Immature natural killer cell (primary cell): ENCODE measurements around the gene PLEKHD1. TPM values are rescaled to one million over a fixed set of nuclear protein-coding genes. Genes with fewer than 3 reads are reported as not detected.
"Not testable (repeated sequence)": the region's sequence is repeated elsewhere in the genome, so short reads cannot be mapped to it uniquely, and the experiment has no call there.

Source experiments
- DNase-seq, 3 donors: peaks; one replicate each; pipeline ENCODE4 v3.0.0; 2022; ENCODE audit warnings: mixed read lengths in 1 of 3
- H3K27ac Mint-ChIP-seq, 6 donors: one replicate each; pipeline ENCODE4 v1.8.0; 2020; ENCODE audit warnings: mixed read lengths in 6 of 6, mild to moderate bottlenecking in 5 of 6, inconsistent platforms in 4 of 6, moderate library complexity in 3 of 6
- H3K27me3 Mint-ChIP-seq, 3 donors: one replicate each; pipeline ENCODE4 v1.8.0; 2020 to 2021; ENCODE audit warnings: low read depth in 3 of 3, mild to moderate bottlenecking in 3 of 3, mixed read lengths in 3 of 3, moderate library complexity in 3 of 3, inconsistent platforms in 1 of 3
- H3K36me3 Mint-ChIP-seq, 3 donors: one replicate each; pipeline ENCODE4 v1.8.0; 2020; ENCODE audit warnings: mixed read lengths in 3 of 3, inconsistent platforms in 2 of 3, mild to moderate bottlenecking in 2 of 3
- H3K4me1 Mint-ChIP-seq, 2 donors: one replicate each; pipeline ENCODE4 v1.8.0; 2020; ENCODE audit warnings: inconsistent platforms in 2 of 2, mild to moderate bottlenecking in 2 of 2, mixed read lengths in 2 of 2, moderate library complexity in 1 of 2
- H3K4me3 Mint-ChIP-seq, 5 donors: one replicate each; pipeline ENCODE4 v1.8.0; 2020; ENCODE audit warnings: mild to moderate bottlenecking in 5 of 5, mixed read lengths in 5 of 5, inconsistent platforms in 3 of 5, moderate library complexity in 3 of 5
- H3K9me3 Mint-ChIP-seq, 6 donors: one replicate each; pipeline ENCODE4 v1.8.0; 2020; ENCODE audit warnings: mild to moderate bottlenecking in 6 of 6, mixed read lengths in 6 of 6, inconsistent platforms in 4 of 6, moderate library complexity in 3 of 6
- polyA plus RNA-seq, 3 donors: library from polyadenylated mRNA; unstranded; fragments of 300-500 nt; fragmentation: Illumina TruSeq; gene quantifications; one replicate each; pipeline ENCODE4 v1.2.3, GENCODE V29; 2021

PLEKHD1 gene
- polyA plus RNA-seq, 3 donors from 2014 or later = 0.08 to 0.09 TPM; not detected in 1

DNA sequence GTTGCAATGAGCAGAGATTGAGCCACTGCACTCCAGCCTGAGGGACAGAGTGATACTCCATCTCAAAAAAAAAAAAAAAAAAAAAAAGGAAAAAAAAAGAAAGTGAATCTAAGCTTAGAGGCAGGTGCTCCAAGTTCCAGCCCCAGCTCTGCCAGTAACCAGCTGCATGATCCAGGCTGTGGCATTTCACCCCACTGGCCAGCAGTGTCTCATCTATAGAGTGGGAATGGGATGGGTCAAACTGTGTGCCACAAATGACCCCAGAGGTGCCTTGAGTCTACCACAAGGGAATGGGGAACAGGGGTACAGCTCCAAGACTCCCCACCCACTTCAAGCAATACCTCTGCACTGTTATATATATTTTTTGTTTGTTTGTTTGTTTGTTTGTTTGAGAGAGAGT, 5.0 kb downstream of the PLEKHD1 start:
- Mint-ChIP-seq H3K36me3 (no peaks in the 10 kb centered on the region), H3K9me3 (no peaks in the 10 kb centered on the region), H3K27ac (no peak overlapping the region), H3K4me3 (no peak overlapping the region), H3K27me3 (peaks cover 6 to 7% (median 6%) of the 10 kb centered on the region in 3 donors), H3K4me1 (no peaks in the 10 kb centered on the region)
- DNase-seq = no peak

DNA sequence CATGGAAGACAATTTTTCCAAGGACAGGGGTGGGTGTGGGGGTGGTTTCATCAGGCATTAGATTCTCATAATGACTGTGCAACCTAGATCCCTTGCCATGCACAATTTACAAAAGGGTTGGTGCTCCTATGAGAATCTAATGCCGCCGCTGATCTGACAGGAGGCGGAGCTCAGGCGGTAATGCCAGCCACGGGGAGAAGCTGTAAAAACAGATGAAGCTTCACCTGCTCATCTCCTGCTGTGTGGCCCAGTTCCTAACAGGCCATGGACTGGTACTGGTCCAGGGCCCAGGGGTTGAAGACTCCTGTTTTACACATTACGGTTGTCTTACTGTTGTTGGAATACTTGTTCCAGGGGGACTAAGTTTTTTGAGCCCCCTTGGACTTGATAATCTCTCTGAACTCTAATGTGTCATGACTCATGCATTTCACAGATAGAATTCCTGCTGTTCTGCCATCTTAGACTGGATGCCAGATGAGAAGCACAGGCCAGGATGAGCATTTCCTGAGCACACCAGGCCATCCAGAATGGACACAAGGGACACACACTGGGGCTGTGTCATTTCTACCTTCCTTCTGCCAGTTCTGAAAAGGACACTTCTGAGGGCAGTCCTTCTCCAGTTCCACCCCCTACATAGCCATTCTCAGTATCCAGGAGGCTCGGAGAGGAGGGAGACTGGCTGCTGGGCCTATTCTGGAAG, 5.8 kb downstream of the PLEKHD1 start:
- no peaks in the 10 kb centered on the region for H3K4me1 Mint-ChIP-seq
- H3K27ac Mint-ChIP-seq = no peak overlapping the region
- no peak for DNase-seq
- no peak overlapping the region for H3K4me3 Mint-ChIP-seq
- no peaks in the 10 kb centered on the region for H3K36me3 Mint-ChIP-seq
- H3K27me3 Mint-ChIP-seq = peaks cover 3 to 7% (median 6%) of the 10 kb centered on the region in 3 donors
- H3K9me3 Mint-ChIP-seq = no peaks in the 10 kb centered on the region

- Mint-ChIP-seq H3K27ac (no peak overlapping the region), H3K27me3 (peaks cover 0 to 7% (median 2%) of the 10 kb centered on the region in 3 donors), H3K4me1 (no peaks in the 10 kb centered on the region), H3K36me3 (no peaks in the 10 kb centered on the region), H3K4me3 (no peak overlapping the region), H3K9me3 (no peaks in the 10 kb centered on the region)
- no peak for DNase-seq
Observed at GRCh38 chr14:69491193-69491592, 6.7 kb downstream of the PLEKHD1 start.

DNA sequence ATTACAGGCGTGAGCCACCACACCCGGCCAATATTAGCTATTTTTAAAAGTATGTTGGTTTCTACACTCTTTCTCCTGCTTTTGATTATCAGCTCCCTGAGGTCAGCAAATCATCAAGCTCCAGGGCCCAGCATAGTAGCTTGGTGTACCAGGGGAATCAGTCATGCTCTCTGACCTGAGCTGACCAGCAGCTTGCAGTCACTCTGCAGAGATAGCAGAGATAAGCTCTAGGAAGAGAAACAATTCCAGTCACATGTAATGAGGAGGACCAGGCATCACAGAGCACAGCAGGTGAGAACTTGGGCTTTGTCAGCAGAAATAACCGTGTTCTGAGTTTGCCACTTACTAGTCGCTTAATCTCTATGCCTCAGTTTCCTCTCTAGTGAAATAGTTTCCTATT, 8.5 kb downstream of the PLEKHD1 start:
- Mint-ChIP-seq H3K4me1 (no peaks in the 10 kb centered on the region), H3K36me3 (no peaks in the 10 kb centered on the region), H3K4me3 (no peak overlapping the region), H3K27ac (no peak overlapping the region), H3K9me3 (no peaks in the 10 kb centered on the region), H3K27me3 (peaks cover 0 to 2% (median 2%) of the 10 kb centered on the region in 3 donors)
- DNase-seq = no peak

- no peaks in the 10 kb centered on the region for H3K9me3 Mint-ChIP-seq
- no peak overlapping the region for H3K4me3 Mint-ChIP-seq
- H3K27me3 Mint-ChIP-seq = peaks cover 0 to 2% (median 2%) of the 10 kb centered on the region in 3 donors
- no peak overlapping the region for H3K27ac Mint-ChIP-seq
- no peaks in the 10 kb centered on the region for H3K36me3 Mint-ChIP-seq
- H3K4me1 Mint-ChIP-seq = no peaks in the 10 kb centered on the region
- no peak for DNase-seq
Observed at GRCh38 chr14:69493791-69494190, 9.3 kb downstream of the PLEKHD1 start.

DNA sequence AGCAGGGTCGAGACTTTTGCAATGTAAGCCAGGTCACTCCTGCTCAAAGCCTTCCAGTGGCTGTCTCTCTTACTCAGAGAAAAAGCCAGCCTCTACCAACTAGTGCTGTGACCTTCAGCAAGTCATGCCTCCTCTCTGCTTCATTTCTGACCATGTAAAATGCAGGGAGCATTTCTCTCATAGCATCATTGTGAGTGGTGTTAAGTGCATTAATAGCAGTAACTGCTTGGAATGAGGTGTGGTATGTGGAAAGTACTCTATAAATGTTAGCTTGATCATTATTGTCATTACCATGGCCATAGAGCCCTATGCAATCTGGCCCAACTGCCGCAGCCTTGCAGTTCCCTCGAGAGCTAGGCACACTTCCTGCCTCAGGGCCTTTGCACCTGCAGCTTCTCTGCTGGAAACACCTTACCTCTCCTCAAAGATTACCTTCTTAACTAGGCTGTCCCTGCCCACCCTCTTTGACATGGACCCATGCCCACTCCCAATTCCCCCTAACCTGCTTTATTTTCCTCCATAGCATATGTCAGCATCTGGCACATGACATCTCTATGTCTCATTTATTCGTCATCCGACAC, 10.9 kb downstream of the PLEKHD1 start:
- Mint-ChIP-seq H3K27ac (no peak overlapping the region), H3K9me3 (no peaks in the 10 kb centered on the region), H3K27me3 (peaks cover 0 to 2% (median 2%) of the 10 kb centered on the region in 3 donors), H3K4me3 (no peak overlapping the region), H3K36me3 (no peaks in the 10 kb centered on the region), H3K4me1 (no peaks in the 10 kb centered on the region)
- no peak for DNase-seq

GRCh38 chr14:69497866-69498265, 13.3 kb downstream of the PLEKHD1 start:
- H3K9me3 Mint-ChIP-seq, DNase-seq, H3K4me1 Mint-ChIP-seq, H3K36me3 Mint-ChIP-seq, H3K27ac Mint-ChIP-seq, H3K4me3 Mint-ChIP-seq, H3K27me3 Mint-ChIP-seq: not testable (repeated sequence)

- not testable (repeated sequence) for H3K27ac Mint-ChIP-seq, H3K36me3 Mint-ChIP-seq, H3K4me1 Mint-ChIP-seq, H3K27me3 Mint-ChIP-seq, DNase-seq, H3K9me3 Mint-ChIP-seq, H3K4me3 Mint-ChIP-seq
Observed at GRCh38 chr14:69498286-69498685, 13.8 kb downstream of the PLEKHD1 start.

- Mint-ChIP-seq H3K9me3 (no peaks in the 10 kb centered on the region), H3K4me3 (no peak overlapping the region), H3K27me3 (peaks cover 0 to 7% (median 3%) of the 10 kb centered on the region in 3 donors), H3K4me1 (no peaks in the 10 kb centered on the region), H3K36me3 (no peaks in the 10 kb centered on the region), H3K27ac (no peak overlapping the region)
- DNase-seq = no peak
Observed at GRCh38 chr14:69499436-69499835, 14.9 kb downstream of the PLEKHD1 start.

GRCh38 chr14:69500096-69500495, 15.6 kb downstream of the PLEKHD1 start:
- Mint-ChIP-seq H3K36me3 (no peaks in the 10 kb centered on the region), H3K9me3 (no peaks in the 10 kb centered on the region), H3K4me3 (no peak overlapping the region), H3K4me1 (no peaks in the 10 kb centered on the region), H3K27me3 (peaks cover 0 to 7% (median 3%) of the 10 kb centered on the region in 3 donors), H3K27ac (no peak overlapping the region)
- DNase-seq = no peak

- H3K4me3 Mint-ChIP-seq = no peak overlapping the region
- no peak for DNase-seq
- H3K27me3 Mint-ChIP-seq = peaks cover 0 to 7% (median 3%) of the 10 kb centered on the region in 3 donors
- H3K4me1 Mint-ChIP-seq = no peaks in the 10 kb centered on the region
- H3K27ac Mint-ChIP-seq = no peak overlapping the region
- no peaks in the 10 kb centered on the region for H3K9me3 Mint-ChIP-seq
- no peaks in the 10 kb centered on the region for H3K36me3 Mint-ChIP-seq
Observed at GRCh38 chr14:69500736-69501135, 16.2 kb downstream of the PLEKHD1 start.

DNA sequence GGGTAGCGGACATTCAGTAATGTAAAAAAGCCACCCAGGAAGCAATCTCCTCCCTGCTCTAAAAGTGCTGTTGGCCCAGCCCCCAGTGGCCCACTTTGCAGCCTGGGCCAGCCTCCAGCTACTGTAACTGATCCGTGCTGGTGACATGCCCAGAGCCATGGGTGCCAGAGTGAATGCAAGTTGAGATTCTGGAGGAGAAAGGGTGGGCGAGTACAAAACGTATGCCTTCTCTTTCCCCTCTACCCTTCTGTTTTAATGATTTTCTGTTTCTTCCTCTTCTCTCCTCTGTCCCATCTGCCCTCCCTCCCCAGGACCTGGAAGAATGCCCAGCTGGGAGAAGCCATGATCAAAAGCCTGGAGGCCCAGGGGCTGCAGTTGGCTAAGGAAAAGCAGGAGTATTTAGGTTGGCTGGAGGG, 16.9 kb downstream of the PLEKHD1 start:
- Mint-ChIP-seq H3K4me1 (no peaks in the 10 kb centered on the region), H3K36me3 (no peaks in the 10 kb centered on the region), H3K9me3 (no peaks in the 10 kb centered on the region), H3K4me3 (no peak overlapping the region), H3K27me3 (peaks cover 0 to 7% (median 3%) of the 10 kb centered on the region in 3 donors), H3K27ac (no peak overlapping the region)
- no peak for DNase-seq

DNA sequence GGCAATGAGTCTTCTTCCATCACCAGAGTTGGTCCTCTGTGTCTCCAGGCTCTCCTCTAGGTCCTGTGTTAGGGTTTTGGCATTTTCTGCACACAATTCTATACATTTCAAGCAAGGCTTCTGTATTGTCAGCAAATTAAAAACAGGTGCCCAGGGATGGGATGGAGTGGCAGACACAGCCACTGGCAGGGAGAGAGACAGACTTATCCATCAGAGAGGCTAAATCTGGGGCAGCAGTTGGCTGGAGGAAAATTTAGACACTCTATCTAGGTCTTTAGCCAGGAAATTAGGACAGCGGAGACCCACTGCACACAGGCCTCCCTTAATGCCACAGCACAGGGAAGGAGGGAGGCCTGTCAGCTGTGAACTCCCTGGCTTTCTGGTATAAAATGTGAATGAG, 20.2 kb downstream of the PLEKHD1 start:
- no peak for DNase-seq
- H3K27me3 Mint-ChIP-seq = peaks cover 0 to 10% (median 5%) of the 10 kb centered on the region in 3 donors
- no peaks in the 10 kb centered on the region for H3K9me3 Mint-ChIP-seq
- no peak overlapping the region for H3K27ac Mint-ChIP-seq
- H3K4me3 Mint-ChIP-seq = no peak overlapping the region
- H3K4me1 Mint-ChIP-seq = no peaks in the 10 kb centered on the region
- H3K36me3 Mint-ChIP-seq = no peaks in the 10 kb centered on the region

DNA sequence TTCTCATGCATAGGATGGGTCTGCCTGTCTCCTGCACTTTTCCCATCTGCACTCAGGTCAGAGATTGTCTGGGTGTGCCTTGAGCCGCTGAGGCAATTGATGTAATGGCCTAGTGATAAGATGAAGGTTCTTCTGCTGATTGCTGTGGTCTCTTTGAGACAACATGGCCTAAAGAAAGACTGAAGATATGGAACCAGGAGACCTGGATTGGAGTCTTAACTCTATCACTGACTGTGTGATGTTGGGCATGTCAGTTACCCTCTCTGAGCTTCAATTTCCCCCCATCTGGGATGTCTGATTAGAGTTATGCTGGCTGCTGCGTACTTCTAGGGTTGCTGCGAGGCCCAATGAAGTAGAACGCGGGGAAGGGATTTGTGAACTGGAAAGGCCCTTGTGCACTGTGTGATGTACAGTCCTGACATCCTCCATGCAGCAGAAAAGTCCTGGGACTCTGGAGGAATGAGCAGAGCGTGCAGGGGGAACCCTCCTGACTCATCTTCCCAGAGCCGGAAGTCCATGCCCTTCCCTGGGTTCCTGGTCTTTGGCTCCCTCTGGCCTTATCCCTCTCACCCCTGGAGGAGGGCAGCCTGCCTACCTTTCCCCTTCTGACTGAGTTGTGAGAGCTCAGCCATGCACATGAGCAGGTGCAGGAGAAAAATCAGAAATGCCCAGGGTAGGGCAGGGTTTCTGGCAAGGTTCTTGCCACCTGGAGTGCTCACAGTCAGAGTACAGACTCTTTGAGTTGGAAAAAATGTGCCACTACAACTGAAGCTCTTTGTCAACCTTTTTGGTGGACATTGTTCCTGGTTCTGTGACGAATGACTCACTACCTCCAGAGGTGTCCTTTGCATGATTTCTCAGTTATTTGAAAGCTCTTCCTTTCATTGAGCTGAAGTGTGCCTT, 21.1 kb downstream of the PLEKHD1 start:
- H3K9me3 Mint-ChIP-seq = no peaks in the 10 kb centered on the region
- H3K27ac Mint-ChIP-seq = no peak overlapping the region
- no peaks in the 10 kb centered on the region for H3K4me1 Mint-ChIP-seq
- peaks cover 0 to 10% (median 5%) of the 10 kb centered on the region in 3 donors for H3K27me3 Mint-ChIP-seq
- no peak for DNase-seq
- H3K4me3 Mint-ChIP-seq = no peak overlapping the region
- H3K36me3 Mint-ChIP-seq = no peaks in the 10 kb centered on the region
